K562 (cell line): ENCODE data around the gene RAD50. TPM values are rescaled to one million over a fixed set of nuclear protein-coding genes. Genes with fewer than 3 reads are reported as not detected.

ENCODE experiments used
- ATAC-seq: fragments of 200-7000 bp; cut with Tn5 transposase; 3 replicates; pipeline ENCODE4 v1.9.1; 2020; ENCODE audit warnings: moderate library complexity
- BruUV-seq: library from RNA; stranded (reverse); fragments of 400-500 nt; replicated peaks from 2 replicates; lab custom pipeline; 2021; lab: Mats Ljungman, UMichigan
- CTCF ChIA-PET: fragments of 300-600 bp; formaldehyde crosslinking; extraction: SDS; loops from one replicate; lab custom pipeline; 2021; ENCODE audit warnings: low intra/inter-chr PET ratio; lab: Yijun Ruan, JAX
- POLR2A ChIA-PET: fragments of 300-600, 350-650 bp; sonication (Branson Sonifier 250); formaldehyde crosslinking; extraction: SDS; loops from one replicate; lab custom pipeline; 2021; ENCODE audit warnings: antibody characterized with exemption, inconsistent platforms; lab: Yijun Ruan, JAX
- DNase-seq, 4 experiments: peaks; one replicate each; pipeline versions ENCODE4 v3.0.0 to v3.0.0-alpha.2; 2011 to 2018; ENCODE audit warnings: low spot score in 3 of 4, mixed read lengths in 3 of 4; ENCODE audit errors: extremely low read depth in 1 of 4
- FAIRE-seq: peaks from 2 replicates; lab custom pipeline; 2011; peaks lifted over from hg19 to GRCh38; lab: Jason Lieb, UNC
- H2AFZ ChIP-seq: 2 replicates; pipeline ENCODE4 v1.6.0; 2011; ENCODE audit warnings: low read depth, low read length, control low read depth, inconsistent platforms
- H3K27ac ChIP-seq: fragments of 200-600 bp; 3 replicates; pipeline ENCODE4 v1.8.0; 2011; ENCODE audit warnings: low read depth, mild to moderate bottlenecking, control low read depth, inconsistent platforms, low read length, moderate library complexity, mixed read lengths; ENCODE audit errors: extremely low read depth
- H3K27me3 ChIP-seq, 2 experiments: fragments of 300-600 bp in 1 of 2; 2 replicates in 1 of 2; 3 replicates in 1 of 2; pipeline versions ENCODE4 v1.6.0 to v1.8.0; 2011; ENCODE audit warnings: inconsistent platforms in 2 of 2, low read length in 2 of 2, mild to moderate bottlenecking in 1 of 2, mixed read lengths in 1 of 2, moderate library complexity in 1 of 2; ENCODE audit not compliant: control insufficient read depth in 2 of 2, insufficient read depth in 2 of 2
- H3K36me3 ChIP-seq: fragments of 300-600 bp; 3 replicates; pipeline ENCODE4 v1.8.0; 2011; ENCODE audit warnings: mild to moderate bottlenecking, low read length, inconsistent platforms; ENCODE audit not compliant: control insufficient read depth, insufficient read depth
- H3K4me1 ChIP-seq, 2 experiments: fragments of 200-600 bp in 1 of 2; replicated peaks in 1 of 2; 2 replicates in 1 of 2; 3 replicates in 1 of 2; pipeline versions ENCODE4 v1.5.1 to v1.8.0; 2011; ENCODE audit warnings: inconsistent platforms in 2 of 2, low read length in 2 of 2, mild to moderate bottlenecking in 1 of 2, mixed read lengths in 1 of 2, moderate library complexity in 1 of 2; ENCODE audit not compliant: control insufficient read depth in 2 of 2, insufficient read depth in 2 of 2
- H3K4me2 ChIP-seq: 2 replicates; pipeline ENCODE4 v1.6.1; 2011; ENCODE audit warnings: low read length, control low read depth, inconsistent platforms, mixed read lengths; ENCODE audit not compliant: insufficient read depth
- H3K4me3 ChIP-seq: fragments of 200-600 bp; sonication (generic), shearing (Covaris generic); 2 replicates; pipeline ENCODE4 v1.5.1; 2016; ENCODE audit warnings: control low read depth, inconsistent platforms
- H3K79me2 ChIP-seq: fragments of 200-600 bp; 3 replicates; pipeline ENCODE4 v1.8.0; 2011; ENCODE audit warnings: low read length, inconsistent platforms; ENCODE audit not compliant: control insufficient read depth, insufficient read depth
- H3K9ac ChIP-seq, 2 experiments: 2 replicates each; pipeline versions ENCODE4 v1.6.0 to v1.6.1; 2011; ENCODE audit warnings: low read depth in 2 of 2, low read length in 2 of 2, control low read depth in 1 of 2, inconsistent platforms in 1 of 2, mild to moderate bottlenecking in 1 of 2, mixed read lengths in 1 of 2; ENCODE audit not compliant: insufficient read depth in 1 of 2
- H3K9me1 ChIP-seq: one replicate; pipeline ENCODE4 v1.6.0; 2011; ENCODE audit warnings: inconsistent platforms, mild to moderate bottlenecking, low read length, moderate library complexity; ENCODE audit not compliant: control insufficient read depth, insufficient read depth
- H3K9me3 ChIP-seq: replicated peaks from 2 replicates; pipeline ENCODE4 v1.5.1; 2011; ENCODE audit warnings: low read depth, low read length, inconsistent platforms; ENCODE audit not compliant: control insufficient read depth, insufficient read depth
- H4K20me1 ChIP-seq: replicated peaks from 2 replicates; pipeline ENCODE4 v1.6.1; 2011; ENCODE audit warnings: low read length, inconsistent platforms, mixed read lengths; ENCODE audit not compliant: control insufficient read depth, insufficient read depth
- BCL6 ChIP-seq: fragments of 250-450 bp; sonication (Bioruptor Pico); IDR thresholded peaks from 2 replicates; pipeline ENCODE4 v1.4.0; 2020
- GTF2A2 ChIP-seq: IDR thresholded peaks from 2 replicates; pipeline ENCODE4 v1.6.1; 2016; ENCODE audit warnings: mild to moderate bottlenecking, missing genetic modification characterization, missing compliant biosample characterization
- MCM5 ChIP-seq: fragments of 450-650 bp; IDR thresholded peaks from 2 replicates; pipeline ENCODE4 v1.6.1; 2016; ENCODE audit warnings: low read depth
- NR2C2 ChIP-seq, 2 experiments: fragments of 200-800 bp in 1 of 2; sonication (Bioruptor generic) in 1 of 2; sonication (generic) in 1 of 2; formaldehyde crosslinking in 1 of 2; IDR thresholded peaks; 2 replicates each; pipeline versions ENCODE4 v1.6.1 to v1.8.0; 2016 to 2022; ENCODE audit warnings: mild to moderate bottlenecking in 1 of 2, missing compliant biosample characterization in 1 of 2, missing genetic modification characterization in 1 of 2, missing genetic modification reagents in 1 of 2
- RFX7 ChIP-seq: fragments of 250-450 bp; sonication (Bioruptor Pico); IDR thresholded peaks from 2 replicates; pipeline ENCODE4 v1.5.1; 2021; ENCODE audit warnings: mild to moderate bottlenecking
- ZNF121 ChIP-seq: sonication (generic); formaldehyde crosslinking; conservative IDR thresholded peaks from 2 replicates; pipeline ENCODE4 v1.8.0; 2022; ENCODE audit warnings: missing genetic modification reagents
- ZNF24 ChIP-seq: fragments of 450-650 bp; IDR thresholded peaks from 2 replicates; pipeline ENCODE4 v1.6.1; 2016
- ZNF778 ChIP-seq: fragments of 450-650 bp; formaldehyde crosslinking; IDR thresholded peaks from 2 replicates; pipeline ENCODE4 v1.4.0; 2020; ENCODE audit warnings: mild to moderate bottlenecking, moderate library complexity
- WGBS: fragments of 100-300 bp; shearing (Covaris generic); methylation state at CpG from one replicate; pipeline ENCODE4 v1.1.6; 2016; ENCODE audit warnings: low coverage, mixed read lengths; ENCODE audit not compliant: insufficient coverage; ENCODE audit errors: missing lambda C conversion rate; 5-methylcytosine and 5-hydroxymethylcytosine counted together
- in situ Hi-C: fragments of 300-500 bp; cut with MboI; formaldehyde crosslinking; loops from 4 replicates; pipeline ENCODE4 v1.15.0; 2018; ENCODE audit warnings: inconsistent platforms, mixed read lengths
- intact Hi-C: fragments of 100-400 bp; cut with micrococcal nuclease; formaldehyde crosslinking; loops from 2 replicates; pipeline ENCODE4 v1.14.2; 2022
- polyA plus RNA-seq, 8 experiments: library from polyadenylated mRNA; depleted of rRNA in 4 of 8; stranded (reverse) in 5 of 8; unstranded in 3 of 8; fragments of >200 nt; fragmentation: Nextera tagmentation in 2 of 8; fragmentation: Illumina TruSeq in 1 of 8; extraction: Ambion mirVana in 2 of 8; extraction: Trizol in 1 of 8; gene quantifications; 2 replicates each; pipeline versions ENCODE4 v1.2.1 to v1.2.3, GENCODE V29; 2011 to 2014; ENCODE audit warnings: inconsistent platforms in 1 of 8, missing spikeins in 1 of 8
- total RNA-seq, 7 experiments: library from RNA; depleted of rRNA in 6 of 7; stranded (reverse); fragments of >200 nt in 6 of 7; fragmentation: Illumina TruSeq in 2 of 7; extraction: Trizol in 2 of 7; gene quantifications; 2 replicates each; pipeline versions ENCODE4 v1.2.1 to v1.2.3, GENCODE V29; 2011 to 2021; ENCODE audit warnings: low replicate concordance in 1 of 7
- TF ChIP-seq, protein P1 (sequence below), 3 experiments: fragments of 200-800 bp in 1 of 3; fragments of 250-450 bp in 1 of 3; fragments of 450-650 bp in 1 of 3; sonication (Bioruptor Pico) in 1 of 3; sonication (Bioruptor generic) in 1 of 3; formaldehyde crosslinking in 1 of 3; IDR thresholded peaks; 2 replicates each; pipeline versions ENCODE4 v1.6.1 to v1.8.0; 2016 to 2022; ENCODE audit warnings: mild to moderate bottlenecking in 2 of 3, missing genetic modification characterization in 2 of 3, missing compliant biosample characterization in 1 of 3, moderate library complexity in 1 of 3
- TF ChIP-seq, protein P2 (sequence below), 2 experiments: fragments of 450-650 bp; IDR thresholded peaks; 2 replicates each; pipeline ENCODE4 v1.6.1; 2016; ENCODE audit warnings: mild to moderate bottlenecking in 2 of 2, borderline replicate concordance in 1 of 2, low read depth in 1 of 2, moderate library complexity in 1 of 2

Gene RAD50
- total and polyA plus RNA-seq, 9 of the 15 experiments (the other 6 are each of a cell fraction or from before 2014, with no cell fraction given), result 15.3 to 74.2 (median 44.1) TPM

DNA sequence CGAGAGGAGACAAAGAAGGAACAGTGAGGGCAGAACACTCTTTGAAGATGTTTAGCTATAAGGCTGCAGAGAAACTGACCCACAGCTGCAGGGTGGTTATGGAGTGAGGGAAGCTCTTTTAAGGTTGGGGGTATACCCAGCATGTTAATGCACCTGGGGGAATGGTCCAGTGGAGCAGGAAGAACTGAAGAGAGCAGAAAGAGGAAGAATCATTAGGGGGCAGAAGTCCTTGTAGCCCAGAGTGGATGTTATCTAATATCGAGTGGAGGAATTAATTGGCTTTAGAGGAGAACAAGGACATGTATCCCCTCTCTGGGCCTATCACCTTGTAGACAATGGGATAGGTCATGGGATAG is 124.7 kb downstream of the RAD50 start (continued):
- TF ChIP-seq NR2C2 (CRISPR knock-in tag; IDR thresholded peaks at IDR 0.05) (no peak), NR2C2 (tag; IDR thresholded peaks at IDR 0.05) (no peak)

DNA sequence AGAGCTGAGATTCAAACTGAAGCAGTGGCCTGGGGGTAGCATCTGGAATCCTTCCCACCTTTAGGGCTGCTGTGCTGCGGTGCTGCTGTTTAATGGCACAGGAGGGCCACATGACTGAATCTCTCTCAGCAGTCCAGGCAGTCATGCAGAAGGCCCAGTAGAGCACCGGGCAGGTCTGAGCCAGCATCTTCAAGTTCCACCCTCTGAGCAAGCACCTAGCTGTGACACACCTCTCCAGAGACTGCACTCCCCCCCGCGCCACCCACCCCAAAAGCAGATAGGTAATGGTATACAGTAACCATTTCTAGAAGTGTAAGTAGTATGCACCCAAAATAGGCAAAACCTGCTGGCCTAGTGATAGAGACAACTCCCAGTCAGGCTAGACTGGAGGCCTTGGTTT is 125.2 kb downstream of the RAD50 start:
- Histone ChIP-seq H3K9me3 (no peaks in the 10 kb centered on the region), H3K36me3 (no peaks in the 10 kb centered on the region), H3K9me1 (no peaks in the 10 kb centered on the region), H3K4me1 (peaks cover 7 to 36% of the 10 kb centered on the region in 2 experiments), H2AFZ (peak overlapping the region; percentile 56; the same call in 1 of the 2 replicates), H3K4me3 (no peak overlapping the region), H4K20me1 (no peaks in the 10 kb centered on the region), H3K27ac (no peak overlapping the region), H3K27me3 (no peaks in the 10 kb centered on the region), H3K4me2 (no peak overlapping the region), H3K9ac (no peak overlapping the region), H3K79me2 (no peaks in the 10 kb centered on the region)
- 86% methylated on average over 4 of the region's 4 CpGs for WGBS
- POLR2A ChIA-PET, result no interaction called here
- in situ Hi-C loops, result no loop called here
- no peak for FAIRE-seq
- DNase-seq, result no peak
- TF ChIP-seq MCM5 (no peak), BCL6 (CRISPR knock-in tag) (no peak), RFX7 (CRISPR knock-in tag) (no peak), ZNF24 (no peak), GTF2A2 (tag) (no peak), ZNF778 (CRISPR knock-in tag) (no peak), ZNF121 (CRISPR knock-in tag) (no peak)
- TF ChIP-seq, protein P1, sequence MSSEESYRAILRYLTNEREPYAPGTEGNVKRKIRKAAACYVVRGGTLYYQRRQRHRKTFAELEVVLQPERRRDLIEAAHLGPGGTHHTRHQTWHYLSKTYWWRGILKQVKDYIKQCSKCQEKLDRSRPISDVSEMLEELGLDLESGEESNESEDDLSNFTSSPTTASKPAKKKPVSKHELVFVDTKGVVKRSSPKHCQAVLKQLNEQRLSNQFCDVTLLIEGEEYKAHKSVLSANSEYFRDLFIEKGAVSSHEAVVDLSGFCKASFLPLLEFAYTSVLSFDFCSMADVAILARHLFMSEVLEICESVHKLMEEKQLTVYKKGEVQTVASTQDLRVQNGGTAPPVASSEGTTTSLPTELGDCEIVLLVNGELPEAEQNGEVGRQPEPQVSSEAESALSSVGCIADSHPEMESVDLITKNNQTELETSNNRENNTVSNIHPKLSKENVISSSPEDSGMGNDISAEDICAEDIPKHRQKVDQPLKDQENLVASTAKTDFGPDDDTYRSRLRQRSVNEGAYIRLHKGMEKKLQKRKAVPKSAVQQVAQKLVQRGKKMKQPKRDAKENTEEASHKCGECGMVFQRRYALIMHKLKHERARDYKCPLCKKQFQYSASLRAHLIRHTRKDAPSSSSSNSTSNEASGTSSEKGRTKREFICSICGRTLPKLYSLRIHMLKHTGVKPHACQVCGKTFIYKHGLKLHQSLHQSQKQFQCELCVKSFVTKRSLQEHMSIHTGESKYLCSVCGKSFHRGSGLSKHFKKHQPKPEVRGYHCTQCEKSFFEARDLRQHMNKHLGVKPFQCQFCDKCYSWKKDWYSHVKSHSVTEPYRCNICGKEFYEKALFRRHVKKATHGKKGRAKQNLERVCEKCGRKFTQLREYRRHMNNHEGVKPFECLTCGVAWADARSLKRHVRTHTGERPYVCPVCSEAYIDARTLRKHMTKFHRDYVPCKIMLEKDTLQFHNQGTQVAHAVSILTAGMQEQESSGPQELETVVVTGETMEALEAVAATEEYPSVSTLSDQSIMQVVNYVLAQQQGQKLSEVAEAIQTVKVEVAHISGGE (CRISPR knock-in tag; IDR thresholded peaks at IDR 0.05), result no peak
- TF ChIP-seq, protein P2, sequence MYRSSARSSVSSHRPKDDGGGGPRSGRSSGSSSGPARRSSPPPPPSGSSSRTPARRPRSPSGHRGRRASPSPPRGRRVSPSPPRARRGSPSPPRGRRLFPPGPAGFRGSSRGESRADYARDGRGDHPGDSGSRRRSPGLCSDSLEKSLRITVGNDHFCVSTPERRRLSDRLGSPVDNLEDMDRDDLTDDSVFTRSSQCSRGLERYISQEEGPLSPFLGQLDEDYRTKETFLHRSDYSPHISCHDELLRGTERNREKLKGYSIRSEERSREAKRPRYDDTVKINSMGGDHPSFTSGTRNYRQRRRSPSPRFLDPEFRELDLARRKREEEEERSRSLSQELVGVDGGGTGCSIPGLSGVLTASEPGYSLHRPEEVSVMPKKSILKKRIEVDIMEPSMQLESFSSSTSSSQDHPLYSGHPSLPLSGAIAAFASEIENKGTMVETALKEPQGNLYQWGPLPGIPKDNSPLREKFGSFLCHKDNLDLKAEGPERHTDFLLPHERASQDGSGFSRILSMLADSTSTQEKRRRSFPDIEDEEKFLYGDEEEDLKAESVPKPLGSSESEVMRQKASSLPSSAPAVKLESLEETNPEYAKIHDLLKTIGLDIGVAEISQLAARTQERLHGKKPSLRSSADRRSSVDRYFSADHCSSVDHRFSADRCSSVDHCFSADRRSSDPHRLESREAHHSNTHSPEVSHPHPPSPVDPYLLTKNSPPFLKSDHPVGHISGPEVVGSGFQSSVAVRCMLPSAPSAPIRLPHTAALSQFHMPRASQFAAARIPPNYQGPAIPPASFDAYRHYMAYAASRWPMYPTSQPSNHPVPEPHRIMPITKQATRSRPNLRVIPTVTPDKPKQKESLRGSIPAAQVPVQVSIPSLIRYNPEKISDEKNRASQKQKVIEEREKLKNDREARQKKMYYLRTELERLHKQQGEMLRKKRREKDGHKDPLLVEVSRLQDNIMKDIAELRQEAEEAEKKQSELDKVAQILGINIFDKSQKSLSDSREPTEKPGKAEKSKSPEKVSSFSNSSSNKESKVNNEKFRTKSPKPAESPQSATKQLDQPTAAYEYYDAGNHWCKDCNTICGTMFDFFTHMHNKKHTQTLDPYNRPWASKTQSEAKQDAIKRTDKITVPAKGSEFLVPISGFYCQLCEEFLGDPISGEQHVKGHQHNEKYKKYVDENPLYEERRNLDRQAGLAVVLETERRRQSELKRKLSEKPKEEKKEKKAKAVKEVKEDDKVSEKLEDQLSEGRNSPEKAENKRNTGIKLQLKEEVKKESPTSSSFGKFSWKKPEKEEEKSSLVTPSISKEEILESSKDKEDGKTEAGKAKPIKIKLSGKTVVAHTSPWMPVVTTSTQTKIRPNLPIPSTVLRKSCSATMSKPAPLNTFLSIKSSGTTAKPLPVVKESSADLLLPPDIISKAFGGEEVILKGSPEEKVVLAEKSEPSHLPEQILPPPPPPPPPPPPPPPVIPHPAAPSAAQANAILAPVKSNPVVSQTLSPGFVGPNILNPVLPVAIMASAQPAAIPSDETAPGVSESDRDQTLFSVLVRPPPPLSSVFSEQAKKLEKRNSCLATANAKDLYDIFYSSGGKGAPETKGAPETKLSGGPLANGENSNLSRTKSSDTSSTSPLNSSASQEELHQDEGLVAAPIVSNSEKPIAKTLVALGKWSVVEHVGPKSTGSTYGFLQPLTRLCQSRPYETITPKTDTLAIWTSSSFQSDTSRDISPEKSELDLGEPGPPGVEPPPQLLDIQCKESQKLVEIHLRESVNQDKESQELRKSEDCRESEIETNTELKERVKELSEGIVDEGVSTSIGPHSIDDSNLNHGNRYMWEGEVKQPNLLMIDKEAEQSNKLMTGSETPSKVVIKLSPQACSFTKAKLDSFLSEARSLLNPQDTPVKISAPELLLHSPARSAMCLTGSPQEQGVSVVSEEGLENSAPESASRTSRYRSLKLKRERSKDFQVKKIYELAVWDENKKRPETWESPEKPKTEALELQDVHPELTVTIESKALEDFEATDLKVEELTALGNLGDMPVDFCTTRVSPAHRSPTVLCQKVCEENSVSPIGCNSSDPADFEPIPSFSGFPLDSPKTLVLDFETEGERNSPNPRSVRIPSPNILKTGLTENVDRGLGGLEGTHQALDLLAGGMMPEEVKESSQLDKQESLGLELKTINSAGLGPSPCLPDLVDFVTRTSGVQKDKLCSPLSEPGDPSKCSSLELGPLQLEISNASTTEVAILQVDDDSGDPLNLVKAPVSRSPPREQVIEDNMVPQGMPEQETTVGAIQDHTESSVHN (IDR thresholded peaks at IDR 0.05; ENCODE audit: borderline replicate concordance in 1 of 2, low read depth in 1 of 2), result no peak
- intact Hi-C loops, result no loop called here
- no peak; the same call in 2 of the 3 replicates for ATAC-seq
- CTCF ChIA-PET, result no interaction called here
- BruUV-seq, result no TSS peak
